Kasumi-1 (cell line): ENCODE measurements around the gene LCLAT1.
"Not testable (repeated sequence)": the region's sequence is repeated elsewhere in the genome, so short reads cannot be mapped to it uniquely, and the experiment has no call there.

Source experiments
- DNase-seq, 2 experiments: peaks; one replicate each; lab custom pipeline; 2025; lab: John Stamatoyannopoulos, UW

The LCLAT1 gene

GRCh38 chr2:30643013-30643412 is 196.0 kb downstream of the LCLAT1 start:
- DNase-seq = not testable (repeated sequence)

GRCh38 chr2:30643674-30644073 is 196.6 kb downstream of the LCLAT1 start:
- DNase-seq = no peak

- no peak for DNase-seq
Observed at GRCh38 chr2:30645081-30645744, 198.2 kb downstream of the LCLAT1 start.

GRCh38 chr2:30645745-30646119 is 198.7 kb downstream of the LCLAT1 start:
- no peak for DNase-seq

- no peak for DNase-seq
Observed at GRCh38 chr2:30647752-30648457, 200.9 kb downstream of the LCLAT1 start.

- no peak for DNase-seq
Observed at GRCh38 chr2:30649278-30649677, 202.2 kb downstream of the LCLAT1 start.

- no peak for DNase-seq
Observed at GRCh38 chr2:30649828-30650227, 202.8 kb downstream of the LCLAT1 start.

GRCh38 chr2:30652271-30652915 is 205.3 kb downstream of the LCLAT1 start:
- no peak for DNase-seq

GRCh38 chr2:30653847-30654246 is 206.8 kb downstream of the LCLAT1 start:
- DNase-seq = no peak

- DNase-seq = no peak
Observed at GRCh38 chr2:30654404-30654803, 207.4 kb downstream of the LCLAT1 start.

- no peak for DNase-seq
Observed at GRCh38 chr2:30655211-30655610, 208.2 kb downstream of the LCLAT1 start.

- no peak for DNase-seq
Observed at GRCh38 chr2:30655660-30656059, 208.6 kb downstream of the LCLAT1 start.

GRCh38 chr2:30656079-30656478 is 209.0 kb downstream of the LCLAT1 start:
- DNase-seq = no peak

GRCh38 chr2:30661173-30662107 is 214.4 kb downstream of the LCLAT1 start:
- no peak for DNase-seq

GRCh38 chr2:30662268-30663131 is 215.5 kb downstream of the LCLAT1 start:
- DNase-seq = peak; percentile 30 to 35

- DNase-seq = no peak
Observed at GRCh38 chr2:30663321-30663720, 216.3 kb downstream of the LCLAT1 start.

- no peak for DNase-seq
Observed at GRCh38 chr2:30663806-30664205, 216.8 kb downstream of the LCLAT1 start.

- DNase-seq = peak; percentile 16 to 40
Observed at GRCh38 chr2:30664761-30665358, 217.8 kb downstream of the LCLAT1 start.

GRCh38 chr2:30665761-30666265 is 218.8 kb downstream of the LCLAT1 start:
- DNase-seq = no peak

- peak; percentile 12 to 41 for DNase-seq
Observed at GRCh38 chr2:30666266-30666874, 219.3 kb downstream of the LCLAT1 start.
